WI38 (cell line): ENCODE results near the gene GOSR2.

Source experiments
- H3K4me3 ChIP-seq: 2 replicates; pipeline ENCODE4 v1.5.1; 2011; ENCODE audit warnings: low read depth, mild to moderate bottlenecking, control low read depth, low read length
- CTCF ChIP-seq: IDR thresholded peaks from 2 replicates; pipeline ENCODE4 v1.5.1; 2012; ENCODE audit warnings: low read depth, mild to moderate bottlenecking, control low read depth, low read length

GOSR2 gene

DNA sequence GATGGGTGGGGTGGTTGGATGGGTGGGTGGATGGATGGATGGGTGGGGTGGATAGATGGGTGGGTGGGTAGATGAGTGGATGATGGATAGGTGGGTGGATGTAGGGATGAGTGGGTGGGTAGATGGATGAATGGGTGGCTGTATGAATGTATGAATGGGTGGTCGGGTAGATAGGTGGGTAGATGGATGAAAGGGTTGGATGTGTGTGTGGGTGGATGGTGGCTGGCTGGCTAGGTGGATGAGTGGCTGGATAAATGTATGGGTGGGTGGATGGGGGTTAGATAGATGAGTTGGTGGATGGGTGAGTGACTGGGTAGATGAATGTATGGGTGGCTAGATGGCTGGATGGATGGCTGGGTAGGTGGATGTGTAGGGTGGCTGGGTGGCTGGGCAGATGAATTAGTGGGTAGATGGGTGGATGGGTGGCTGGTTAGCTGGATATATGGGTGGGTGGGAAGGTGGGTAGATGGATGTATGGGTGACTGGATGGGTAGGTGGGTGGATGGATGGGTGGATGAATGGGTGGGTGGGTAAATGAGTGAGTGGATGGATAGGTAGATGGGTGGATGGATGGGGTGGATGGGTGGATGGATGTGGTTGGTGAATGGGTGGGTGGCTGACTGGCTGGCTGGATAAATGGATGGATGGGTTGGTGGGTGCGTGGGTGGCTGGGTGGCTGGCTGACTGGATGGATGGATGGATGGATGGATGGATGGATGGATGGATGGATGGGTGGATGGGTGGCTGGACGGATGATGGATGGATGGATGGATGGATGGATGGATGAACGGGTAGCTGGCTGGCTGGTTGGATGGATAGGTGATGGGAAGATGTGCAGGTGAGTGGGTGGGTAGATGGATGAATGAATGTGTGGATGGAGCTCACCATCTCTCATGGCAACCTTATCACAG is 18.9 kb upstream of the GOSR2 start:
- no peak overlapping the region for H3K4me3 ChIP-seq
- no peak for TF ChIP-seq CTCF

GRCh38 chr17:46908068-46908737 is 14.8 kb upstream of the GOSR2 start:
- TF ChIP-seq CTCF: no peak
- H3K4me3 ChIP-seq: no peak overlapping the region

DNA sequence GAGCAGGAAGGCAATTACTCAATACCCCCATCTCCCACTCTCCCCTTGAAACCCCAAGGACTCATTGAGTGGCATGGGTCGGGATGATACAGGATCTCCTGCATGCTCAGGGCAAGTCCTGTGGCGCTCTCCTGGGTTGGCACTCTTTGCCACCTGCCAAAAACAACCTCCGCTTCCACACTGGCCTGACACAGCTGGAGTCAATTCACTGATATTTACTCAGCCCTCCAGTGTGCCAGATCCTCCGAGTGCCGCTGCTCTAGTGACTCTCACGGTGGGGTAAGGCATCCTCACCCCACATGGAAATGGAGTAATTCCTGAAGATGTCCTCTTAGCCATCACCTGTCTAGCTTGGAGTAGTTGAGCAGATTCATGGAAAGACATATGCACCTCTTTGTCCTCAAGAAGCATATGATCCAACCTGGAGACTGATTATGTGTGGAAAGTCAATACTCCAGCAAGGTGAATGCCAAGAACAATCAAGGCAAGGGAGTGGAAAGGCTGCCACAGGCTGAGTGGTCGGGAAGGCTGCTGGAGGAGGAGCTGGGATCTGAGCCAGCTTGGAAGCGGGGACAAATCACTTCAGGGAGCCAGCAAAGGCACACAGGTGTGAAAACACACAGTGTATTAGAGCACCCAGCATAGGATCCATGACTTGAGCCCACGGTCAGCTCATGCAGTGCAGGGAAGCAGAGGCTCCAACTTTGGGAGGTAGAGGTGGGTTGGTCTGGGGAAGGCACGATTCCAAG is 12.6 kb upstream of the GOSR2 start:
- no peak for TF ChIP-seq CTCF
- no peak overlapping the region for H3K4me3 ChIP-seq

DNA sequence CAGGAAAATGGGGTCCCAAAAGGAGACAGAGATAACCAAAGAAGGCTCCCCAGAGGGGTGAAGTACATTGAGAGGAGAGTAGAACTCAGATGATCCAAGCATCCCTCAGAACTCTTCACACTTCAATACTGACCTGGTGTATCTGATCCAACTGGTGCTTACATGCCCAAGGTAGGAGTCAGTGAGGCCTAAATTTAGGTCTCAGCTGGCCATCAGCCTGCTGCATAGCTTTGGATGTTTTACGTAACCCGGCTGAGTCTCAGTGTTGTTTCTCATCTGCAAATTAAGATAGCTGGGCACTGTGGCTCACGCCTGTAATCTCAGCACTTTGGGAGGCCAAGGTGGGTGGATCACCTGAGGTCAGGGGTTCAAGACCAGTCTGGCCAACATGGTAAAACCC is 11.6 kb upstream of the GOSR2 start:
- no peak overlapping the region for H3K4me3 ChIP-seq
- no peak for TF ChIP-seq CTCF

DNA sequence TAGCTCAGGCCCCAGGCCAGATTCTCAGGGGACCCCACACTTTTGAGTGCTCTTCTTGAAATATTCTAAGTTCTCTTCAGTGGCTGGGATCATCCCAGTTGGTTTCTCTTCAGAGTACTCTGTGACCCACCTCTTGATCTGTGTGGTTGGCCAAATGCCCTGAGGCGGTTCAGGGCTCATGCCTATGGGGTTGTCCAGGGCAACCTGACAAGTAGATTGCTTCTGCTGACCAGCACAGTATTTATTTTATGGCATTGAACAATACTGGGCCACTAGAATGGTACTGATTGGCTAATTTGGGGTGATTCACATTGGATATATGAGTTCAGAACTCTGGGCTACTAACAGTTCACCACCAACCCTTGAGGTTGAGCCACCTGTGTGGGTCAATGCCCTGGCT is 7.4 kb upstream of the GOSR2 start:
- H3K4me3 ChIP-seq: no peak overlapping the region
- no peak for TF ChIP-seq CTCF

- no peak for TF ChIP-seq CTCF
- H3K4me3 ChIP-seq: no peak overlapping the region
Measured at GRCh38 chr17:46916211-46916610, 6.7 kb upstream of the GOSR2 start.
